ENCODE data around the gene PIK3R1.

DNA sequence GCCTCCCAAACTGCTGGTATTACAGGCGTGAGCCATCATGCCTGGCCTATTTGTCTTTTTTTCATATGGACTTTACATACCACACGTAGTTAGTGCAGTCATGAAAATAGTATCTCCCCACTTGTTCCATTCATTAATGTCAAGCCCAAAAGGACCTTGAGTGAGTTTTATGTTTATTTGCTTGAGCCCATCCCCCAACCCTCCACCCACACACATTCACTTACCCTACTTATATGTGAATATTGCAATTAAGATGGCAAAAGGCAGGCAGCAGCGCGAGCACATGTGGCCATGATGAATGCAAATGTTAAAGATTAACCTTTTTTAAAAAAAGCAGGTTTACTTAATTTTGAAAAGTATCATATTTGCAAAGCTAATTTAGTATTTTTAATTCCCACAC, 24.9 kb upstream of the PIK3R1 start:
- TF ChIP-seq, protein P1, sequence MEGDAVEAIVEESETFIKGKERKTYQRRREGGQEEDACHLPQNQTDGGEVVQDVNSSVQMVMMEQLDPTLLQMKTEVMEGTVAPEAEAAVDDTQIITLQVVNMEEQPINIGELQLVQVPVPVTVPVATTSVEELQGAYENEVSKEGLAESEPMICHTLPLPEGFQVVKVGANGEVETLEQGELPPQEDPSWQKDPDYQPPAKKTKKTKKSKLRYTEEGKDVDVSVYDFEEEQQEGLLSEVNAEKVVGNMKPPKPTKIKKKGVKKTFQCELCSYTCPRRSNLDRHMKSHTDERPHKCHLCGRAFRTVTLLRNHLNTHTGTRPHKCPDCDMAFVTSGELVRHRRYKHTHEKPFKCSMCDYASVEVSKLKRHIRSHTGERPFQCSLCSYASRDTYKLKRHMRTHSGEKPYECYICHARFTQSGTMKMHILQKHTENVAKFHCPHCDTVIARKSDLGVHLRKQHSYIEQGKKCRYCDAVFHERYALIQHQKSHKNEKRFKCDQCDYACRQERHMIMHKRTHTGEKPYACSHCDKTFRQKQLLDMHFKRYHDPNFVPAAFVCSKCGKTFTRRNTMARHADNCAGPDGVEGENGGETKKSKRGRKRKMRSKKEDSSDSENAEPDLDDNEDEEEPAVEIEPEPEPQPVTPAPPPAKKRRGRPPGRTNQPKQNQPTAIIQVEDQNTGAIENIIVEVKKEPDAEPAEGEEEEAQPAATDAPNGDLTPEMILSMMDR (IDR thresholded peaks at IDR 0.05; ENCODE audit: low read depth, low read length, poor library complexity, severe bottlenecking), result no peak
- no peak for TF ChIP-seq EZH2phosphoT487 (IDR thresholded peaks at IDR 0.05; ENCODE audit: borderline replicate concordance, low read length)
